GM18519 (cell line): Measurements from ENCODE around the gene PPID.
"Not testable (repeated sequence)": the region's sequence is repeated elsewhere in the genome, so short reads cannot be mapped to it uniquely, and the experiment has no call there.

Source experiments
- ATAC-seq: cut with Tn5 transposase; IDR thresholded peaks from one replicate; pipeline ENCODE4 v1.9.1; 2021; ENCODE audit warnings: mild to moderate bottlenecking, moderate library complexity; ENCODE audit not compliant: unreplicated experiment, low FRiP score

The PPID gene

DNA sequence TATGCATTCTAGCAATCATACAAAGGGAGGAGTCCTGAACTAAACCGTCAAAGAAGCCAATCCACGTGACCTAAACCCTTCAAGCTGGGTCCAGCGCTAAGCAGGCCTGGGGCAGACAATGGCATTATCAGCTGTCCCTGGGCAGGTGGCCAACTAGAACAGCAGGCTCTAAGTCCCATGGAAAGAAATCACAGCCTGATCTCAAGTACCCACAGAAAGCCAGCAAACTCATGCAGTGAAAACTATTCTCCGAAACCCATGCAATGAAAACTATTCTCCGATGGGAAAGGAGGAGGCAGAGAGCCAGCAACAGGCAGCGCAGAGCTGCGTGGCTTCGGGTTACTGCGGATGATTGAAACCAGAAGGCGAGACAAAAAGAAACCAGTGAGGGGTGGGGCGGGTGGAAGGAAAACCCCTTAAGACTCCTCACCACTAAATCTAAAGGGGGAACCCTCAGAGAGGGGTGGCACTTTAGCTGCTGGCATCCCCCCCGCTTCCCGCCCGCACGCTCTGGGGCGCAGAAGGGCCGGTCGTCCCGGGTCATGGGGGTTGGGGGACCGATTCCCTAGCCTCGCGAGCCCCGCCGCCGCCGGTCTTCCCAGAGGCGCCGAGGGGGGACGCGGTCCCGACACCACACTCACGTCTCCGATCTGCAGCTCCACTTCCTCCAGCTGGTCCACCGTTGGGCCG lies 52.1 kb downstream of the PPID start:
- ATAC-seq = peak; percentile 17

DNA sequence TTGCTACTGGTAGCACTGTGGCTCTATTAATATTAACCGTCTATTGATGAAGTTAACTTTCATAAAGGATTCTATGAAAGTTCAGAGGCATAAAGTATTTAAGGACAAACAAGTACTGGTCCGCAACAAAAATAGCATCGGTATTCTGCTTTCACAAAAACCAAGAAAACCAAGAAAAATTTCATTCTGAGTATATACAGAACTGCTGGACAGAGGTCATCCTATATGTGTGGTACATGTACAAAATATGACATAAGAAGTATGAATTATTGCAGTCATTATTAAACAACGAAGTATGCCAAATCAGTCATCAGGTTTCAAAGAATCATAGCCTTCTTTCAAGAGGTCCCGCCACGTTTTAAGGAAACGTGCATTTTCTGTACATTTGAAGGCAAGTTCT lies 53.9 kb downstream of the PPID start:
- ATAC-seq = no peak

DNA sequence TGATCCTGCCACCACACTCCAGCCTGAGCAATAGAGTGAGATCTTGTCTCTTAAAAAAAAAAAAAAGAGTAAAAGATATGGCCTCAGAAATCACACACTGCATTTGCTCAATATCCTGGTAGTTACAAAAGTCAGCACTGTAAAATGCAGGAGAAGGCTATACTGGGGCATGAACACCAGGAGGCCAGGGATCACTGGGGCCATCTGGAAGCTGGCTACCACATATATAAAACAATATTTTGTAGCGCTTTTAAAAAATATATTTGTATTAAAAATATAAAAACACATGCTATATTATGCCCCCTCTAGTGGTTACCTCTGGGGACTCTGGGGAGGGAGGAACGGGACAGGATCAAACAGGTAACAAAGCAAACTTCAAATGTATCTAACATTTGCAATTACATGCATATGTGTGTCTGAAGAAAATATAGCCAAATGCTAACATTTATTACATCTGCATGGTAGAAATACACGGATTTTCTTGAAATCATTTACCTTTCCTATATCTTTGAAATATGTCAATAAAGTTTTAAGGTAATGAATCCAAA lies 55.5 kb downstream of the PPID start:
- ATAC-seq = no peak

DNA sequence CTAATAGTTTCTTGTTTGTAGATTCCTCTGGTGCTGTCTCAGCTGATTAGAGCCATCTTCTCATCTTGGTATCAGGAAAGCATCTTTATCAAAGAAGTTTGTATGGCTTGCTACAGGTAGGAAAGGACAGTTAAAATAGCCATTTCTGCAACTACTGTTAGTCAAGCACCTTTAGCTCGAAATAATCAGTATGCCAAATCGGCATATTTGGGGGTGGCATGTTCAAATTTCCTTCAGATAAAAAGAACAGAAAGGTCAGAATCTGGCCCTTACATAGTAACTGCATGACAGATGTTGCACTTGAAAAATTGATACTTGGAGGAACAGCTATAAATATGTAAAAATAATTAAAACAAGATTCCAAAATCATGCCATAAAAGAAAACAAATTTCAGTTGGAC lies 56.3 kb downstream of the PPID start:
- ATAC-seq = no peak

DNA sequence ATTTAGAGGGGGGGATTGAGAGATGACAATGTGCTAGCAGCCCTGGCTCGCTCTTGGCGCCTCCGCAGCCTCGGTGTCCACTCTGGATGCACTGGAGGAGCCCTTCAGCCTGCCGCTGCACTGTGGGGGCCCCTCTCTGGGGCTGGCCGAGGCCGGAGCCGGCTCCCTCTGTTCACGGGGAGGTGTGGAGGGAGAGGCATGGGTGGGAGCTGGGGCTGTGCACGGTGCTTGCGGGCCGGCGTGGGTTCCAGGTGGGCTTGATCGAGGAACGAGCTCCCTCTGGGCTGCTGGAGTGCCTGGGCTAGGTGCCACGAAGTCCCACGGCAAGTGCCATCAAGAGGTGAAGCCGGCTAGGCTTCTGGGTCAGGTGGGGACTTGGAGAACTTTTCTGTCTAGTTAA lies 58.4 kb downstream of the PPID start:
- ATAC-seq = no peak

DNA sequence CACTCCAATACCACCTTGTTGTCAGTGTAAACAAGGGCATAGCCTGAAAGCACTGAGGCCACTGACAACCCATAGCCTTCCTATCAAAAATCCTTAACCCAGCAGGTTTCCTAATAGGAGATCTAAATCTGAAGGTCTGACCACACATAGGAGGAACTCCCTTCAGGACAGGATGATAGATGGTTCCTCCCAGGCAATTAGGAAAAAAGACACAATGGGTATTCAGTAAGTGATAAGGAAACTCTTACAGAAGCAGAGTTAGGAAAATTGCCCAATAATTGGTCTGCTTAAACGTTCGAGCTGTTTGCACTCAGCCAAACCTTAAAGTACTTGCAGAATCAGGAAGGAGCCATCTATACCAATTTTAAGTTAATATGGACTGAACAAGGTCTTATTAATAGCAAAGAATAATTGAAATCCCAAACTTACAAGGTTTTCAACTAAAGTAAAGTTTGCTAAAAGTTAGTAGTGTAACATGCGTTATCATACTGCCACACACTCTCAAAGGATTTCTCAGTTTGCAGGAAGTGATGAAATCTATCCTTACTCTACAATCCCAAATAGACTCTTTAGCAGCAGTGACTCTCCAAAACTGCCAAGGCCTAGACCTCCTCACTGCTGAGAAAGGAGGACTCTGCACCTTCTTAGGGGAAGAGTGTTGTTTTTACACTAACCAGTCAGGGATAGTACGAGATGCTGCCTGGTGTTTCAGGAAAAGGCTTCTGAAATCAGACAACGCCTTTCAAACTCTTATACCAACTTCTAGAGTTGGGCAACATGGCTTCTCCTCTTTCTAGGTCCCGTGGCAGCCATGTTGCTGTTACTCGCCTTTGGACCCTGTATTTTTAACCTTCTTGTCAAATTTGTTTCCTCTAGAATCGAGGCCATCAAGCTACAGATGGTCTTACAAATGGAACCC lies 59.2 kb downstream of the PPID start:
- not testable (repeated sequence) for ATAC-seq

DNA sequence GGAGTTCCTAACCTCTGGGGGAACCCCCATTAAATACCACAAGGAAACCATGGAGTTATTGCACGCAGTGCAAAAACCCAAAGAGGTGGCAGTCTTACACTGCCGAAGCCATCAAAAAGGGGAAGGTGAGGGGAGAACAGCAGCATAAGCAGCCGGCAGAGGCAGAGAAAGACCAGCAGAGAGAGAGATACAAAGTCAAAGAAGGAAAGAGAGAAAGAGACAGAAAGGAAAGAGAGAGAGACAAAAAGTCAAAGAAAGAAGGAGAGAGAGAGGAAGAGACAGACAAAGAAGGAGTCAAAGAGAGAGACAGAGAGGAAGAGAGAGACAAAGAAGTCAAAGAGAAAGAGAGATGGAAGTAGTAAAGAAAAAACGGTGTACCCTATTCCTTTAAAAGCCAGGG lies 59.9 kb downstream of the PPID start:
- not testable (repeated sequence) for ATAC-seq
